GM23338 (cell line): ENCODE results near the gene APOBEC3B.

ENCODE experiments used
- CTCF ChIP-seq, 2 experiments: fragments of 200-600 bp in 1 of 2; sonication (generic) in 1 of 2; conservative IDR thresholded peaks; 2 replicates each; pipeline versions ENCODE4 v1.5.1 to v1.6.1; 2016 to 2017; ENCODE audit warnings: antibody characterized with exemption in 2 of 2, low read depth in 2 of 2, mild to moderate bottlenecking in 2 of 2, moderate library complexity in 1 of 2
- EZH2phosphoT487 ChIP-seq: fragments of 200-600 bp; sonication (generic); IDR thresholded peaks from one replicate; pipeline ENCODE4 v1.8.1; 2018; ENCODE audit warnings: antibody characterized with exemption; ENCODE audit not compliant: unreplicated experiment
- POLR2AphosphoS5 ChIP-seq: IDR thresholded peaks from 2 replicates; pipeline ENCODE4 v1.6.1; 2016; ENCODE audit warnings: antibody characterized with exemption, low read depth
- REST ChIP-seq: IDR thresholded peaks from one replicate; pipeline ENCODE4 v1.6.1; 2018; ENCODE audit warnings: antibody characterized with exemption; ENCODE audit not compliant: unreplicated experiment
- STAT1 ChIP-seq: IDR thresholded peaks from one replicate; pipeline ENCODE4 v1.6.1; 2016; ENCODE audit warnings: antibody characterized with exemption; ENCODE audit not compliant: unreplicated experiment

- TF ChIP-seq REST (no peak), CTCF (conservative IDR thresholded peaks at IDR 0.05; ENCODE audit: low read depth in 2 of 2) (no peak), EZH2phosphoT487 (no peak), STAT1 (no peak), POLR2AphosphoS5 (no peak)
Measured at GRCh38 chr22:38966380-38966702, 15.8 kb upstream of the APOBEC3B start.
